GM18858 (cell line): ENCODE results near the gene MRPS23.

Source experiments
- ATAC-seq: cut with Tn5 transposase; IDR thresholded peaks from one replicate; pipeline ENCODE4 v1.9.1; 2021; ENCODE audit not compliant: unreplicated experiment

The MRPS23 gene

GRCh38 chr17:57803021-57803420 lies 46.8 kb downstream of the MRPS23 start:
- no peak for ATAC-seq

- no peak for ATAC-seq
Observed at GRCh38 chr17:57801044-57801711, 48.7 kb downstream of the MRPS23 start.

- ATAC-seq, result no peak
Observed at GRCh38 chr17:57794841-57795240, 55.0 kb downstream of the MRPS23 start.

GRCh38 chr17:57788725-57789124 lies 61.1 kb downstream of the MRPS23 start:
- ATAC-seq, result no peak

- no peak for ATAC-seq
Observed at GRCh38 chr17:57785022-57785421, 64.8 kb downstream of the MRPS23 start.
